CD14-positive monocyte (primary cell): Measurements from ENCODE around the gene MAMDC2. TPM values are rescaled to one million over a fixed set of nuclear protein-coding genes. Genes with fewer than 3 reads are reported as not detected.

Experiments used
- DNase-seq, 3 donors: peaks; one replicate each; pipeline ENCODE4 v3.0.0-alpha.2; 2011 to 2022
- H2AFZ ChIP-seq: 2 replicates; pipeline ENCODE4 v1.6.0; 2012; ENCODE audit warnings: mild to moderate bottlenecking, low read depth, low read length, inconsistent platforms; ENCODE audit not compliant: insufficient read depth, poor library complexity, severe bottlenecking
- H3K27ac ChIP-seq, 2 donors: 1 replicate in 1 of 2; 2 replicates in 1 of 2; pipeline ENCODE4 v1.5.1; 2012 to 2013; ENCODE audit warnings: low read length in 2 of 2, control low read depth in 1 of 2, inconsistent platforms in 1 of 2, low read depth in 1 of 2, mild to moderate bottlenecking in 1 of 2
- H3K27me3 ChIP-seq, 2 donors: one replicate each; pipeline versions ENCODE4 v1.6.0 to v1.6.1; 2011 to 2013; ENCODE audit warnings: low read length in 2 of 2; ENCODE audit not compliant: control insufficient read depth in 2 of 2, insufficient read depth in 2 of 2
- H3K36me3 ChIP-seq, 2 donors: replicated peaks in 1 of 2; 1 replicate in 1 of 2; 2 replicates in 1 of 2; pipeline versions ENCODE4 v1.5.1 to v1.6.1; 2012 to 2013; ENCODE audit warnings: low read length in 2 of 2, control low read depth in 1 of 2, inconsistent platforms in 1 of 2, mild to moderate bottlenecking in 1 of 2; ENCODE audit not compliant: insufficient read depth in 2 of 2, control insufficient read depth in 1 of 2
- H3K4me1 ChIP-seq, 2 donors: 1 replicate in 1 of 2; 2 replicates in 1 of 2; pipeline versions ENCODE4 v1.5.1 to v1.6.1; 2012 to 2013; ENCODE audit warnings: low read length in 2 of 2, control low read depth in 1 of 2, inconsistent platforms in 1 of 2, mild to moderate bottlenecking in 1 of 2, moderate library complexity in 1 of 2; ENCODE audit not compliant: insufficient read depth in 2 of 2, control insufficient read depth in 1 of 2
- H3K4me2 ChIP-seq: replicated peaks from 2 replicates; pipeline ENCODE3; 2012; ENCODE audit warnings: low read length, moderate library complexity, mild to moderate bottlenecking; ENCODE audit not compliant: poor library complexity, severe bottlenecking; ENCODE audit errors: extremely low read depth
- H3K4me3 ChIP-seq, 3 experiments: fragments of 200-600 bp in 1 of 3; sonication (generic) in 1 of 3; replicated peaks in 1 of 3; 1 replicate in 2 of 3; 2 replicates in 1 of 3; pipeline ENCODE4 v1.5.1; 2011 to 2013; ENCODE audit warnings: low read length in 3 of 3, mild to moderate bottlenecking in 3 of 3, control low read depth in 2 of 3, low read depth in 2 of 3, inconsistent platforms in 1 of 3, moderate library complexity in 1 of 3
- H3K79me2 ChIP-seq: 2 replicates; pipeline ENCODE4 v1.6.0; 2012; ENCODE audit warnings: mild to moderate bottlenecking, control low read depth, inconsistent platforms, low read length, moderate library complexity; ENCODE audit not compliant: insufficient read depth
- H3K9ac ChIP-seq: 2 replicates; pipeline ENCODE4 v1.6.0; 2017; ENCODE audit warnings: low read length, mild to moderate bottlenecking; ENCODE audit not compliant: insufficient read depth, poor library complexity, severe bottlenecking
- H3K9me3 ChIP-seq, 2 donors: replicated peaks in 1 of 2; 1 replicate in 1 of 2; 2 replicates in 1 of 2; pipeline versions ENCODE4 v1.5.1 to v1.6.1; 2012 to 2013; ENCODE audit warnings: low read length in 2 of 2, control low read depth in 1 of 2; ENCODE audit not compliant: control insufficient read depth in 1 of 2, insufficient read depth in 1 of 2
- H4K20me1 ChIP-seq: 2 replicates; pipeline ENCODE4 v1.6.0; 2012; ENCODE audit warnings: mild to moderate bottlenecking, low read length, control low read depth, moderate library complexity; ENCODE audit not compliant: insufficient read depth
- H3K27ac Mint-ChIP-seq, 7 donors: one replicate each; pipeline ENCODE4 v1.8.0; 2020; ENCODE audit warnings: mild to moderate bottlenecking in 7 of 7, mixed read lengths in 7 of 7, moderate library complexity in 6 of 7, inconsistent platforms in 2 of 7
- H3K27me3 Mint-ChIP-seq, 3 donors: one replicate each; pipeline ENCODE4 v1.8.0; 2021 to 2022; ENCODE audit warnings: low read depth in 3 of 3, mild to moderate bottlenecking in 3 of 3, mixed read lengths in 3 of 3, moderate library complexity in 3 of 3, inconsistent platforms in 1 of 3
- H3K36me3 Mint-ChIP-seq, 2 donors: one replicate each; pipeline ENCODE4 v1.8.0; 2020; ENCODE audit warnings: mixed read lengths in 2 of 2, inconsistent platforms in 1 of 2, mild to moderate bottlenecking in 1 of 2
- H3K4me1 Mint-ChIP-seq: one replicate; pipeline ENCODE4 v1.8.0; 2020; ENCODE audit warnings: mild to moderate bottlenecking, mixed read lengths
- H3K4me3 Mint-ChIP-seq, 2 donors: one replicate each; pipeline ENCODE4 v1.8.0; 2020; ENCODE audit warnings: mild to moderate bottlenecking in 2 of 2, mixed read lengths in 2 of 2, moderate library complexity in 1 of 2
- H3K9me3 Mint-ChIP-seq, 7 donors: one replicate each; pipeline ENCODE4 v1.8.0; 2020 to 2022; ENCODE audit warnings: mixed read lengths in 7 of 7, mild to moderate bottlenecking in 6 of 7, moderate library complexity in 6 of 7, inconsistent platforms in 2 of 7
- WGBS: methylation state at CpG from one replicate; pipeline ENCODE4 v1.1.5; 2013; ENCODE audit warnings: missing lambda C conversion rate; ENCODE audit not compliant: insufficient coverage; 5-methylcytosine and 5-hydroxymethylcytosine counted together
- intact Hi-C, 2 donors: fragments of 100-400 bp; cut with micrococcal nuclease; formaldehyde crosslinking; loops; one replicate each; pipeline versions ENCODE4 v1.15.0 to v1.15.1; 2023
- polyA plus RNA-seq, 3 donors: library from polyadenylated mRNA; depleted of rRNA in 1 of 3; unstranded in 2 of 3; stranded (reverse) in 1 of 3; fragments of 300-500 nt in 2 of 3; fragments of >200 nt in 1 of 3; fragmentation: Illumina TruSeq in 2 of 3; gene quantifications; 1 replicate in 2 of 3; 2 replicates in 1 of 3; pipeline ENCODE4 v1.2.3, GENCODE V29; 2012 to 2021
- TF ChIP-seq, protein P1 (sequence below): fragments of 200-600 bp; IDR thresholded peaks from one replicate; pipeline ENCODE4 v1.8.0; 2022; ENCODE audit warnings: antibody characterized with exemption, mild to moderate bottlenecking

Gene MAMDC2
- polyA plus RNA-seq, 3 donors, result 0.05 to 0.09 TPM; not detected in 1

DNA sequence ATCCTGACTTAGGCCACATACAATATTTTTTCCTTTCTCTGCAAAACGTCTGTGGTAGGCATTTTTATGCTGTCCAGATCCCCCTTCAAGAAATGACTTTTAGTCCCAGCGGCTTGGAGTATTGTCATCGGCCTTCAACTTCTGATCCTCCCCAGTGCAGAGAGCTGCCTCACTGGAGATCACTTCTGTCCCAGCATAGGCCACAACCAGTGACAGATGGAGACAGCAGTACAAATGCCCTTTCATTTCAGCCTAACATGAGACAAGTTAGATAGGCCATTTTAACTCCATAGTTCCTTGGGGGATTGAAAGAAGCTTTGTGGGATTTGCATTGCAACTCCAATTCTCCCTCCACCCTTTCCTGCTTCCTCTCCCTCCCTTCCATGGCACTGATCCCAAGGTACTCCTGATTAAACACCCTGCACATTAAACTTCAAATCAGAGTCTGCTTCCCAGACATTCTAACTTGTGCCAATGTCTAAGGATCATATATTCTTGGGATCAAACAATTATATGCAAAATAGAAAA, 3.2 kb upstream of the MAMDC2 start:
- Histone ChIP-seq H3K4me3 (no peak overlapping the region), H3K9ac (no peak overlapping the region), H4K20me1 (no peaks in the 10 kb centered on the region), H3K9me3 (no peaks in the 10 kb centered on the region), H3K79me2 (no peaks in the 10 kb centered on the region), H2AFZ (no peak overlapping the region), H3K27me3 (peaks cover 3 to 23% of the 10 kb centered on the region in 2 donors), H3K36me3 (no peaks in the 10 kb centered on the region), H3K4me2 (no peak overlapping the region), H3K27ac (no peak overlapping the region), H3K4me1 (peaks cover 14 to 17% of the 10 kb centered on the region in 2 donors)
- TF ChIP-seq, protein P1, sequence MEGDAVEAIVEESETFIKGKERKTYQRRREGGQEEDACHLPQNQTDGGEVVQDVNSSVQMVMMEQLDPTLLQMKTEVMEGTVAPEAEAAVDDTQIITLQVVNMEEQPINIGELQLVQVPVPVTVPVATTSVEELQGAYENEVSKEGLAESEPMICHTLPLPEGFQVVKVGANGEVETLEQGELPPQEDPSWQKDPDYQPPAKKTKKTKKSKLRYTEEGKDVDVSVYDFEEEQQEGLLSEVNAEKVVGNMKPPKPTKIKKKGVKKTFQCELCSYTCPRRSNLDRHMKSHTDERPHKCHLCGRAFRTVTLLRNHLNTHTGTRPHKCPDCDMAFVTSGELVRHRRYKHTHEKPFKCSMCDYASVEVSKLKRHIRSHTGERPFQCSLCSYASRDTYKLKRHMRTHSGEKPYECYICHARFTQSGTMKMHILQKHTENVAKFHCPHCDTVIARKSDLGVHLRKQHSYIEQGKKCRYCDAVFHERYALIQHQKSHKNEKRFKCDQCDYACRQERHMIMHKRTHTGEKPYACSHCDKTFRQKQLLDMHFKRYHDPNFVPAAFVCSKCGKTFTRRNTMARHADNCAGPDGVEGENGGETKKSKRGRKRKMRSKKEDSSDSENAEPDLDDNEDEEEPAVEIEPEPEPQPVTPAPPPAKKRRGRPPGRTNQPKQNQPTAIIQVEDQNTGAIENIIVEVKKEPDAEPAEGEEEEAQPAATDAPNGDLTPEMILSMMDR, result no peak
- WGBS, result 67% methylated on average over 3 of the region's 3 CpGs
- DNase-seq, result no peak
- Mint-ChIP-seq H3K4me1 (peaks cover 18% of the 10 kb centered on the region), H3K4me3 (no peak overlapping the region), H3K27ac (peak overlapping the region in 1 of 7 donors; percentile 21), H3K27me3 (peaks cover 28 to 38% (median 33%) of the 10 kb centered on the region in 3 donors), H3K36me3 (peaks cover 0 to 4% of the 10 kb centered on the region in 2 donors), H3K9me3 (peaks cover 4 to 8% (median 7%) of the 10 kb centered on the region in 7 donors)
- intact Hi-C loops, result no loop called here

DNA sequence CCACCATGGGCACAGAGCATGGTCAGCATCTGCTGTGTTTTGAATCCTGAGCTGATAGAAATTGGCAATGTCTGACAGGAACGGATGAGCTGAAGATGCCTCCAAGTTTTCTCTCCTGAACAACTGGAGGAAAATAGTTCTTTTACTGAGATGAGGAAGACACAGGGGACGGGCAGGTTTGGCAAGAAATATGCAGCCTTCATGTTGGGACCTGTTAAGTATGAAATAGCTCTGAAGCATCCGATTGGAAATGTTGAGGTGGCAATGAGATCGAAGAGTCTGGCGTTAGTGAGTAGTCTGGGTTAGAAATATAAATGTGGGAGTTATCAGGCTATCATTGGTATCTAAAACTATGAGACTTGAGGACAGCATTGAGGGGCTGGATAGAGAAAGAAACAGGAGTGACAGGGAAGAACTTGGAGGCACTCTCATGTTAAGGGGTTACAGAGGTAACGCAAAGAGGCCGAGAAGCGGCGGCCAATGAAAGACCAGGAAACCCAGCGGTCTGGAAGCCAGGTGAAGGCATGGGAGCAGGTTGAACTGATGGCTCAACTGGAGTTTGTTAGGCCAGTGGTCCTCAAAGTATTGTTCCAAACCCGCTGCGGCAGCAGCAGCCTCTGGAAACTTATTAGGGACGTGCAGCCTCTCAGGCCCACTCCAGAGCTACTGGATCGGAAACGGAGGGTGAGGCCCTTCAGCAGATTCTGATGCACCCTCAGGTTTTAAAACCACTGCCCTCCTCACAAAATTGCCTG, 1.0 kb upstream of the MAMDC2 start:
- Histone ChIP-seq H3K4me1 (peaks cover 14 to 17% of the 10 kb centered on the region in 2 donors), H3K4me3 (no peak overlapping the region), H3K9ac (no peak overlapping the region), H2AFZ (no peak overlapping the region), H4K20me1 (no peaks in the 10 kb centered on the region), H3K4me2 (no peak overlapping the region), H3K79me2 (no peaks in the 10 kb centered on the region), H3K27ac (no peak overlapping the region), H3K9me3 (no peaks in the 10 kb centered on the region), H3K36me3 (no peaks in the 10 kb centered on the region), H3K27me3 (peaks cover 3 to 23% of the 10 kb centered on the region in 2 donors)
- Mint-ChIP-seq H3K27me3 (peaks cover 30 to 51% (median 35%) of the 10 kb centered on the region in 3 donors), H3K36me3 (peaks cover 0 to 4% of the 10 kb centered on the region in 2 donors), H3K9me3 (peaks cover 4 to 8% (median 5%) of the 10 kb centered on the region in 7 donors), H3K27ac (no peak overlapping the region), H3K4me1 (peaks cover 23% of the 10 kb centered on the region), H3K4me3 (peak overlapping the region in 1 of 2 donors; percentile 22)
- WGBS, result 97% methylated on average over 13 of the region's 15 CpGs
- no peak for DNase-seq
- intact Hi-C loops, result no loop called here
- TF ChIP-seq, protein P1, result no peak
